T-helper 2 cell (primary cell): ENCODE data around the gene CHST5.
"Not testable (repeated sequence)": the region's sequence is repeated elsewhere in the genome, so short reads cannot be mapped to it uniquely, and the experiment has no call there.

ENCODE experiments used
- DNase-seq, 5 experiments: peaks; one replicate each; pipeline versions ENCODE4 v3.0.0 to v3.0.0-alpha.2; 2012 to 2022

Gene CHST5

GRCh38 chr16:75503801-75504200 lies 32.1 kb downstream of the CHST5 start:
- DNase-seq = no peak

- DNase-seq = no peak
Observed at GRCh38 chr16:75502916-75503605, 32.8 kb downstream of the CHST5 start.

GRCh38 chr16:75501820-75502219 lies 34.1 kb downstream of the CHST5 start:
- DNase-seq = not testable (repeated sequence)

DNA sequence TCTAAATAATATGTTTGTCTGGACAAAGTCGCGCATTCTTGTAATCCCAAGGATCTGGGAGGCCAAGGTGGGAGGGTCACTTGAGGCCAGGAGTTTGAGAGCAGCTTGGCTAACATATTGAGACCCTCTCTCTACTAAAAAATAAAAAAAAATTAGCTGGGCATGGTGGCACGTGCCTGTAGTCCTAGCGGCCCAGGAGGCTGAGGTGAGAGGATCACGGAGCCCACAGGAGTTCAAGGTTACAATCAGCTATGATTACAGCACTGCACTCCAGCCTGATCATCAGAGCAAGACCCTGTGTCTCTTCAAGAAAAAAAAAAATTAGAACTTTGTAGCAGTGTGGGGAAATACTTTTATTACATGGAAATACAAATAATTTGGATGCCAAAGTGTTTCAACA lies 34.5 kb downstream of the CHST5 start:
- no peak for DNase-seq

DNA sequence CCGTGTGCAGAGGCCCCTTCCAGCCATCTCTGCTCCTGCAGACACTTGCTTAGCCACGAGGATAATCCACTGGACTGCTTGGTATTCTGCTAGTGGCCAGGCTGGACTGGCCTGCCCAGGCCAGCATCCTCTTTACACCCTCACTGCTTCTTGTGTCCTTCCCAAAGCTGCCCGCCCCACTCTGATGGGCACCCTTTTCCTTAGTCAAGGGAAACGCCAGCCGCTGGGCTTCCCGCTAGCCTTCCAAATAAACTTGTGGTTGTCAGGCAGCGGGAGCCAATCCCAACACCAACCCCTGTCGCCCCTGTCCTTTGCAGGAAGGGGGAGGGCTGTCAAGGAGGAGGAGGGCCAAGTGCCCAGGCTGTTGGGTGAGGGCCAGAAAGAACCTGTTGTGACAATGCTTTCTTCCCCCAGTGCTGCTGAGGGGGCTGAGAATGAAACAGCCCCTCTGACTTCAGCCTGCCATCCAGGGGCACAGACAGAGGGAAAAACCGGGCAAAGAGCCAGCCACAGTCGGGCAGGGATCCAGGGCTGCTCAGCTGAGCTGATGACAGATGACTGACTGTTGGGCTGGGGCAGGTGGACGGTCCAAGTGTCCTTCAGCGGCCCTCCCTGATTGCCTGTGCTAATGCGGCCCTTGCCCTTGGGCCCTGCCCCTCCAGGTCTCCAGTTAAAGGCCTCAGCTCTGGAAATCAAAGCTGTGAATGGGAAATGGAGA lies 37.1 kb downstream of the CHST5 start:
- DNase-seq = not testable (repeated sequence)

DNA sequence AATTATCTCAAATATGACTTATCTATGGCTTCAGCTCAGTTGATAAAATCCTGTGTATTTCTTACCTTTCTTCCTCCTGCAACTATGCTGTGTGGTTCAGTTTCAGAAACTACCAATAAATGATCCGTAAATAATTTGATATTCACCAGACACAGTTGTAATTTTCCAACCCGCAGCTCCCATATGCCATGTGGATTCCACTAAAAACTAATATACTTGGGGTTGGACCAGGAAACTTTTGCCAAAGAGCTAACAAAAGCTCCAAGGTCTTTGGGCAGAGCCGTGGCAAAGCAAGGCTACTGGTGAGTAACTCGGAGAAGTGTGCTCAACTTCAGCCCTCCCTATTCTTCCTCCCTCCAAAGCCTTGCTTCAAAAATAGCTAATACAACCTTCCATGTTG lies 38.4 kb downstream of the CHST5 start:
- no peak for DNase-seq

GRCh38 chr16:75495076-75495674 lies 40.7 kb downstream of the CHST5 start, which contains the start of gene CHST6:
Gene CHST6, minus strand, starts transcription at chr16:75495441. Its CDS starts 15,613 bp downstream, at chr16:75479828.
- peak in 1 of 5 experiments; percentile 22 for DNase-seq

GRCh38 chr16:75494661-75495075 lies 41.2 kb downstream of the CHST5 start:
- DNase-seq = no peak

- DNase-seq = no peak
Observed at GRCh38 chr16:75494184-75494583, 41.7 kb downstream of the CHST5 start.

GRCh38 chr16:75491876-75492275 lies 44.0 kb downstream of the CHST5 start:
- no peak for DNase-seq

DNA sequence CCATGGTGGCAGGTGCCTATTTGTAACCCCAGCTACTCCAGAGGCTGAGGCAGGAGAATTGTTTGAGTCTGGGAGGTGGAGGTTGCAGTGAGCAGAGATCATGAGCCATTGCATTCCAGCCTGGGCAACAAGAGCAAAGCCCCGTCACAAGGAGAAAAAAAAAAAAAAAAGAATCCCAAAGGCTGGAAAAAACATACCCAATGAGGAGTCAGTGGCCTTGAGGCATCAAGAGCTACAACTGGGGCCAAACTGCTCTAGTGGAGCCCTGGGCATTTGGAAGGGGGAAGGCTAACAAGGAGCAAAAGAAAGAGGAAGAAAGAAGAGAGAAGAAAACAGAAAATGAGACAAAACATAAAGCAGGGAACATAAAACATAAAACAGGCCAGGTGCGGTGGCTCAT lies 47.6 kb downstream of the CHST5 start:
- no peak for DNase-seq

GRCh38 chr16:75486676-75487313 lies 49.1 kb downstream of the CHST5 start:
- DNase-seq = no peak

- no peak for DNase-seq
Observed at GRCh38 chr16:75486014-75486675, 49.8 kb downstream of the CHST5 start.

DNA sequence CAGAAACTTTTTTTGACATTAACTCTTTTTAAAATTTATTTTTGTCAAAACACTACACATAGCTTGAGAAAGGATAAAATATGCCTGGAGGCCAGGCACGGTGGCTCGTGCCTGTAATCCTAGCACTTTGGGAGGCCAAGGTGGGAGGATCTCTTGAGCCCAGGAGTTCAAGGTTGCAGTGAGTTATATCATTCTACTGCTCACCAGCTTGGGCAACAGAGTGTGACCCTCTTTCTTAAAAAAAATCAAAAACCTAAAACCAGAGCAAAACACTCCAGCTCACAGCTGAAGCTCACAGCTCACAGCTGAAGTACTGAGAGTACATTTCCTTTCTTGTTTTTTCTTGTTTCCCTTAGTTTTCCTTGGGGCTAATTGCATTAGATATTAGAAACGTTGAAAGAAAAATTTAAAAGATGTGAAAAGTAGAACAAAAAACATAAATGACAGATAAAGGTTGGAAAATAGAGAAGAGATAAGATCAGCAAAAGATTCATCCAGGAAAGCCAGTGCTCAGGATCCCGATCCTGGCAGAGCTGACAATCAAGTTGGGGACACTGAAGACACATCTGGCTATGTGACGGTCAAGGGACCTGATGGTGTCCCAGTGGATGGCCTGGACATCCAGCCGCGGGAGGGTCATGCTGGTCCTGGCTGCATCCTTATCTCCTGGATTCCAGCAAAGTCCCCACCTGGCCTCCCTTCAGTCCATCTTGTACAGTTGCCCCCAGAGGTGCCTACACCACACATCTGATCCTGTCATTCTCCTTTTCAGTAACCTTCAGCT lies 50.5 kb downstream of the CHST5 start:
- no peak for DNase-seq

GRCh38 chr16:75483222-75483621 lies 52.7 kb downstream of the CHST5 start:
- DNase-seq = no peak

- DNase-seq = no peak
Observed at GRCh38 chr16:75482434-75483205, 53.3 kb downstream of the CHST5 start.

DNA sequence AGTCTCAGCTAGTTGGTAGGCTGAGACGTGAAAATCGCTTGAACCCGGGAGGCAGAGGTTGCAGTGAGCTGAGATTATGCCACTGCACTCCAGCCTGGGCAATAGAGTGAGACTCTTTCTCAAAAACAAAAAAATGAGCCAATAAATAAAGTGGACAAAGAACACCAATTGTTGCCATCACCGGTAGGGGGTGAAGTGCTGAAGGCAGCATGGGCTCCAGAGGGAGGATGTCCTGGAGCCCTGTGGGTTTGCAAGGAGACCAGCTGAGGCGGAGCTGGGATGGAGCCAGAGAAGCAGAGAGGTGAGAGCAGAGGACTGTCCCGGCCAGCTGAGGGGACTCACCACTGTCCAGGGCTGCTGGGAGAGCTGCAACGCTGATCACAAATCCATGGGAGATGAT lies 54.4 kb downstream of the CHST5 start:
- no peak for DNase-seq

DNA sequence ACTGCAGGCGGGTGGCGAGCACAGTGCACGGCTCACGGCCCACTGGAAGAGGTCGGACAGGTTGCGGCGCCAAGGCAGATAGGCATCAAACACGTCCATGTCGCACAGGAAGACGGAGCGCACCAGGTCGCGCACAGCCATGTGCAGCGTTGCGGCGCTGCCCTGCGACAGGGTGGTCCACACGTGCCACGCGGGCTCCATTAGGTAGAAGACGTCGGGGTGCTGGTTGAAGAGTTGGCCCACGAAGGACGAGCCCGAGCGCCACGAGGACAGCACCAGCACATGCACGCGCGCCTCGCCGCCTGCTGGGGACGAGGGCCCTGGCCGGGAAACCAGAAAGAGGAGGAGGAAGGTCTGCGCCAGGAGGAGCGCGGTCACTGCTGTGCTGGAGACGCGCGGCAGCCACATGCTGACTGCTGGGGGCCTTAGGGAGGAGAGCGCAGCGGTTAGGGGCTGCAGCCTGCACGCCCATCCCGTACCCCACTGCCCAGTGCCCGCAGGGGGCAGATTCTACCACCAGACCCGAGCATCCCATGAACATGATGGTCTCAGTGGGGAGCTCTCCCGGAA lies 56.4 kb downstream of the CHST5 start:
- DNase-seq = no peak
